ENCODE data around the gene CAPN5.

CAPN5 gene

DNA sequence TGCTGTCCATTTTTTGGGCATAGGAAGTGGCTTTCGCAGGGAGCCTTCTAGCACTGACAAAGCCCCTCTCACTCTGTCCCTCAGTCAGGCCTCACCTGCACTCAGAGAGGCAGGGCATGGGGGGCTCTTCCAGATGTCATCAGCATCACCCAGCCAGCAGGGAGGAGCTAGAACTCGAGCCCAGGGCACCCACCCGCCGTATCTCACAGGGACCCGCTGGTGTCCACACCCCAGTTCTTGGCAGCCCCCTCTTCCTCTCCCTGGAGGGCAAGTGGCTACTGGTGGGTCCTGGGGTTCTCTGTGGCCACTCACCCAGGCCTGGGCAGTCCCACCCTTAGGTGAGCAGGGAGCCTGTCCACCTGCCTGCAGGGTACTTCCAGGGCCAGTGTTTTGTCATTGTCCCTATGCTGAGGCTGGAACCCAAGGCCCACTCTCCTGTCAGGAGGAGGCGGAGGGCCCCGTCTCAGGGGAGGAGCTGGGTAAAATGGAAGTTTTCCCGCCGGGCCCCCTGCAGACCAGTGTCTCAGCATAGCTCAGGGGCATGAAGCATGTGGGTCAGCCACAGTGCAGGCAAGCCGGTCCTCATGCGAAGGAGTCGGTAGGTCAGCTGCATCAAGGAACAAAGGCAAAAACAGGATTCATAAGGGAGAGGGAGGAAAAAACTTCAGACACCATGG, 83.1 kb downstream of the CAPN5 start:
- in situ Hi-C loops (cut with HindIII; ENCODE audit: low sequenced_read_pairs): no loop called here
- no peak for DNase-seq (ENCODE audit: low read depth, low spot score)
- TF ChIP-seq, protein P1, sequence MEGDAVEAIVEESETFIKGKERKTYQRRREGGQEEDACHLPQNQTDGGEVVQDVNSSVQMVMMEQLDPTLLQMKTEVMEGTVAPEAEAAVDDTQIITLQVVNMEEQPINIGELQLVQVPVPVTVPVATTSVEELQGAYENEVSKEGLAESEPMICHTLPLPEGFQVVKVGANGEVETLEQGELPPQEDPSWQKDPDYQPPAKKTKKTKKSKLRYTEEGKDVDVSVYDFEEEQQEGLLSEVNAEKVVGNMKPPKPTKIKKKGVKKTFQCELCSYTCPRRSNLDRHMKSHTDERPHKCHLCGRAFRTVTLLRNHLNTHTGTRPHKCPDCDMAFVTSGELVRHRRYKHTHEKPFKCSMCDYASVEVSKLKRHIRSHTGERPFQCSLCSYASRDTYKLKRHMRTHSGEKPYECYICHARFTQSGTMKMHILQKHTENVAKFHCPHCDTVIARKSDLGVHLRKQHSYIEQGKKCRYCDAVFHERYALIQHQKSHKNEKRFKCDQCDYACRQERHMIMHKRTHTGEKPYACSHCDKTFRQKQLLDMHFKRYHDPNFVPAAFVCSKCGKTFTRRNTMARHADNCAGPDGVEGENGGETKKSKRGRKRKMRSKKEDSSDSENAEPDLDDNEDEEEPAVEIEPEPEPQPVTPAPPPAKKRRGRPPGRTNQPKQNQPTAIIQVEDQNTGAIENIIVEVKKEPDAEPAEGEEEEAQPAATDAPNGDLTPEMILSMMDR (IDR thresholded peaks at IDR 0.05; ENCODE audit: low read depth, low read length): no peak
- H3K4me3 ChIP-seq (ENCODE audit: low read depth, low read length): no peak overlapping the region

DNA sequence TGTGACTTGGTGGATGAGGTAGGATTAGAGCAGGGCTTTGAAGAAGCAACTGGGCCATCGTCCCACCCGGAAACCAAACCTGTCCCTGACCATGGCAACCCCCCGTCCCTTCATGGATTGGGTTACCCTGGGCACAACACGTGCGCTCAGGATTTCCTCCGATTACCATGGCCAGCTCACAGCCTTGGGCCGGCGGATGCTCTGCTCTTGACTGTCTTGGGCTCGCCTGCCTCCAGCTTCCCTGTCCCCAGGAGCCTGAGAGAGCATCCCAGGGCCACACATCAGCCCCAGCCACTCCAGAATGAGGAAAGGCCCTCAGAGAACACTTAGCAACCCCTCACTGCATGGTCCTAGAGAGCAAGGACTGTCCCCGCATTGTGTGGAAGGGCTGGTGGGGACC, 84.1 kb downstream of the CAPN5 start:
- in situ Hi-C loops (cut with HindIII; ENCODE audit: low sequenced_read_pairs): no loop called here
- DNase-seq (ENCODE audit: low read depth, low spot score): no peak
- no peak overlapping the region for H3K4me3 ChIP-seq (ENCODE audit: low read depth, low read length)
- TF ChIP-seq, protein P1 (IDR thresholded peaks at IDR 0.05; ENCODE audit: low read depth, low read length): no peak

DNA sequence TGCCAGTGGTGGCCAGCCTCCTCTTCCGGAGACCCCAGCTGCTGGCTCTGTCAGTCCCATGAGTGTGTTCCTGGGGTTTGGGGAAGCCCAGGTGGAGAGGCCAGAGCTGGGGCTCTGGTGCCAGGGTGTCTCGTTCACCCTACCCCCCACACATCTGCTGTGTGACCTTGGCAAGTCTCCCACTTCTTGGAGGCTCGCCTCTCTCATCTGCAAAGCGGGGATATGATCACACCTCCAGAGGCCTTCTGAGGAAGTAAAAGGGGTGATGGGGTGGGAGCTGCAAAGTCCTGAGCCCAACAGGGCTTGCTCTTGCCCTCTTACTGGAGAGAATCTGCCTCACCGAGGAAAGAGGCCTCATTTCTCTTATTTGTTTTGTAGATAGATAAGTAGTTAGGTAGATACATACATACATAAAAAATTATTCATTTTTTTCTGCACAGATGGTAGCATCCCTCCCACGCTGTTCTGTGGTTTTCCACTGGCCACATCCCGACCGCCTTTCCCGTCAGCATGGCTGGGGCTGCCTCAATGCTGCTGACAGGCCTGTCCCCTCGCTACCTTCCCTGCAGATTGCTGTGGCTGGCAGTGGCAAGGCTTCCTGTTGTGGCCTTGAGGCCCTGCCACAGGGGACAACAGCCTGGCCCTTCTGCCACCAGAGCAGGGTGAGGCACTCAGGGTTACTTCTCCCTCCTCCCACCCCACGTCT, 85.2 kb downstream of the CAPN5 start:
- DNase-seq (ENCODE audit: low read depth, low spot score): no peak
- in situ Hi-C loops (cut with HindIII; ENCODE audit: low sequenced_read_pairs): no loop called here
- TF ChIP-seq, protein P1 (IDR thresholded peaks at IDR 0.05; ENCODE audit: low read depth, low read length): no peak
- H3K4me3 ChIP-seq (ENCODE audit: low read depth, low read length): no peak overlapping the region

DNA sequence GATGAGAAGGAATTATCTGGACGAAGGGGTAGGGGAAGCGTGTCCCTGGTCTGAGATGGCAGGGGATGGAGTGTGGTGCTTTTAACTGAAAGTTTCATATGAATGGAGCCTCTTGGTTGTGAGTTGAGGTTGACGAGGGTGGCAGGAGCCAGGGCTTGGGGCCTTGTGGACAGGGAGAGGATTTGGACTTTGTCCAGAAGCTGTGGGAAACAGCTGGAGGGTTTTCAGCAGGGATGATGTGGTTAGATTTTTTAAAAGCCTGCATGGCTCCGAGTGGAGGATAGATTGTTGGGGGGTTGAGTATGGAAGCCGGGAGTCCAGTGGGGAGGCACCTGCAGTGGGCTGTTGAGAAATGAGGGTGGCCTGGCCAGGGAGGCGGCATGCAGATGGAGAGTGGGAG, 86.1 kb downstream of the CAPN5 start:
- peak; percentile 15 for DNase-seq (ENCODE audit: low read depth, low spot score)
- in situ Hi-C loops (cut with HindIII; ENCODE audit: low sequenced_read_pairs): no loop called here
- no peak overlapping the region for H3K4me3 ChIP-seq (ENCODE audit: low read depth, low read length)
- TF ChIP-seq, protein P1 (IDR thresholded peaks at IDR 0.05; ENCODE audit: low read depth, low read length): no peak

DNA sequence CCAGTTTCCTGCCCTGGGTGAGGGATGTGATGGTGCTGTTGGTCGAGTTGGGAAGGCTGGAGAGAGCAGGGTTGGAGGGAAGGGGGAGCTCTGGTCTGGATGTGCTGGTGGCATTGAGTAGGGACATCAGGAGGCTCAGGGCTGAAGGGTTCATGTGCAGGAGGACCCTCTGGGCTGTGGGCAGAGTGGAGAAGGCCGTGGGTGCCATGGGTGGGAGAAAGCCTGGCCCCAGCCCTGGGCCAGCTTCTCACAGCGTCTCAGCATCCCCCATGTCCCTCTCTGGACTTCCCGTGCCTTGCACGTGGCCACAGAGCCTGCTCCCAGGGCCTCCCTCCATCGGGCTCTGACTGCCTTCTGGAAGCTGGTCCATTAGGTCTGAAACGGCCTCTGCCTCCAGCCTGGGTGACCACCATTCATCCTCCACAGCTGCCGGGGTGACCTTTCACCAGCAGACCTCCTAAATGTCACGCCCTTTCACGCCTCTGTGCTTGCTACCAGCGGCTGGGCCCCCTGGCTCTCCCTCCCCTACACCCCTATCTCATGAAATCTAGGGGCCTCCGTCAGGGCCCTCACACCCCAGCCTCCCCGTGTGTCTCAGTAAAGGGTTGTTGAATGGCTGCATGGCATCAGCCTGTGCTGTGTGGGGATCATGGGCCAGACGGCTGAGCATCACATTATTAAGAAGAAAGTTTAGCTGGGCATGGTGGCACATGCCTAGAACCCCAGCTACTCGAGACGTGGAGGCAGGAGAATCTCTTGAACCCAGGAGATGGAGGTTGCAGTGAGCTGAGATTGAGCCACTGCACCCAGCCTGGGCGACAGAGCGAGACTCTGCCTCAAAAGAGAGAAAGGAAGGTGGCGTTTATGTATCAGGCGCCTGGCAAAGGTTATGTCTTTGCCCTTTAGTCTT, 86.8 kb downstream of the CAPN5 start:
- no peak overlapping the region for H3K4me3 ChIP-seq (ENCODE audit: low read depth, low read length)
- TF ChIP-seq, protein P1 (IDR thresholded peaks at IDR 0.05; ENCODE audit: low read depth, low read length): no peak
- in situ Hi-C loops (cut with HindIII; ENCODE audit: low sequenced_read_pairs): no loop called here
- DNase-seq (ENCODE audit: low read depth, low spot score): no peak

DNA sequence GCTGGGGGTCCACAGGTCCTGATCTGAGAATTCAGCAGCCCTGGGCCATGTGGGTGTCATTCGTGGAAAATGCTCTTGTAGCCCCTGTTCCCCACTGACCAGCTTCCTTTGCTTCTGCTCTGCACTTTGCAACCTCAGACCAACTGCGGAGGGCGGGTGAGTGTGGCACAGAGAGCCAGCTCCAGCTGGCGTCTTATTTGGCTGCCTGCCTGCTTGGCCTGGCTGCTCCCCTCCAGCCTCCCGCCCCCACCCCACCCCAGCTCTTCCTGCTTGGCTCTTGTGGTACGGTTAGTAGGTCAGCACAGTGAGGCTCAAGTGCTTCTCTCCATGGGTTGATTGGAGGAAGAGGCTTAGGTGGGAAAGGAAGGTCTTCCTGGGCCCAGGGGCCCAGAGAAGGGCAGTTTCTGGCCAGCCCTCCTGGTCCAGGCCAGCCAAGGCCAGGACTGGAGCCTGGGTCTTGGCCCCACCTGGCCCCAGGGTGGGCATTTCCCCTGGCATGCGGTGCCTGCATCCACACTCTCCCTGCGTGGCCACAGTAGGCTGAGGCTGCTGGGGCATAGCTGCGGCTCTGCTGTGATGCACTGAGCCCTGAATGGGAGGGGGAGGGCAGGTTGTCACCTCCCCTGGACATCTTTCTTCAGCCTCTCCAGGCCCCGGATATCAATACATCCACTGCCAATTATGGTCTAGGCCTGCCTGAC, 87.8 kb downstream of the CAPN5 start:
- in situ Hi-C loops (cut with HindIII; ENCODE audit: low sequenced_read_pairs): no loop called here
- H3K4me3 ChIP-seq (ENCODE audit: low read depth, low read length): no peak overlapping the region
- TF ChIP-seq, protein P1 (IDR thresholded peaks at IDR 0.05; ENCODE audit: low read depth, low read length): no peak
- DNase-seq (ENCODE audit: low read depth, low spot score): no peak

All from astrocyte of the spinal cord (primary cell).